SK-N-SH (cell line): ENCODE data around the gene NCAPH2.

ENCODE experiments used
- CHD2 ChIP-seq: fragments of 150-350 bp; IDR thresholded peaks from 2 replicates; pipeline ENCODE4 v1.6.1; 2018; ENCODE audit warnings: low read length; ENCODE audit not compliant: partially characterized antibody
- CTCF ChIP-seq: fragments of 200-600 bp; sonication (generic); IDR thresholded peaks from 2 replicates; pipeline ENCODE4 v1.6.1; 2017; ENCODE audit warnings: antibody characterized with exemption, mild to moderate bottlenecking, moderate library complexity
- EP300 ChIP-seq, 2 experiments: IDR thresholded peaks; 2 replicates each; pipeline versions ENCODE4 v1.4.0 to v1.6.1; 2012; ENCODE audit warnings: borderline replicate concordance in 1 of 2, low read depth in 1 of 2, low read length in 1 of 2
- FOXJ3 ChIP-seq: sonication (generic); formaldehyde crosslinking; IDR thresholded peaks from 2 replicates; pipeline ENCODE4 v1.5.1; 2020; ENCODE audit warnings: mild to moderate bottlenecking, missing genetic modification reagents
- POLR2AphosphoS5 ChIP-seq: IDR thresholded peaks from 2 replicates; pipeline ENCODE4 v1.6.1; 2012; ENCODE audit warnings: low read depth, low read length
- RAD21 ChIP-seq: IDR thresholded peaks from 2 replicates; pipeline ENCODE4 v1.6.1; 2012; ENCODE audit warnings: mild to moderate bottlenecking, low read length
- RXRA ChIP-seq: IDR thresholded peaks from 2 replicates; pipeline ENCODE4 v1.4.0; 2012; ENCODE audit warnings: low read depth, mild to moderate bottlenecking, borderline replicate concordance
- TEAD4 ChIP-seq: IDR thresholded peaks from 2 replicates; pipeline ENCODE4 v1.4.0; 2012; ENCODE audit warnings: mild to moderate bottlenecking, borderline replicate concordance; ENCODE audit not compliant: insufficient read depth

GRCh38 chr22:50531546-50531961 lies 23.5 kb downstream of the NCAPH2 start:
- peak; percentile 15; the same call in 1 of the 2 replicates for TF ChIP-seq POLR2AphosphoS5
- TF ChIP-seq CTCF, result no peak
- no peak for TF ChIP-seq FOXJ3
- TF ChIP-seq EP300 (IDR thresholded peaks at IDR 0.05; ENCODE audit: borderline replicate concordance in 1 of 2, low read depth in 1 of 2, low read length in 1 of 2), result no peak
- no peak for TF ChIP-seq TEAD4
- no peak for TF ChIP-seq RXRA
- no peak for TF ChIP-seq RAD21
- no peak for TF ChIP-seq CHD2
